ENCODE results near the gene LNP1. TPM values are rescaled to one million over a fixed set of nuclear protein-coding genes. Genes with fewer than 3 reads are reported as not detected.

The LNP1 gene
- total RNA-seq, 1 donor from 2014 or later, result 6.4 TPM

GRCh38 chr3:100399341-100400071 is 1.8 kb upstream of the LNP1 start:
- DNase-seq, result no peak

GRCh38 chr3:100400419-100400779 is 940 bp upstream of the LNP1 start:
- no peak for DNase-seq

- peak; percentile 50 for DNase-seq
These were observed 319 bp downstream of the LNP1 start for GRCh38 chr3:100401674-100402041.

GRCh38 chr3:100402256-100402655 is 917 bp downstream of the LNP1 start:
- DNase-seq, result no peak

DNA sequence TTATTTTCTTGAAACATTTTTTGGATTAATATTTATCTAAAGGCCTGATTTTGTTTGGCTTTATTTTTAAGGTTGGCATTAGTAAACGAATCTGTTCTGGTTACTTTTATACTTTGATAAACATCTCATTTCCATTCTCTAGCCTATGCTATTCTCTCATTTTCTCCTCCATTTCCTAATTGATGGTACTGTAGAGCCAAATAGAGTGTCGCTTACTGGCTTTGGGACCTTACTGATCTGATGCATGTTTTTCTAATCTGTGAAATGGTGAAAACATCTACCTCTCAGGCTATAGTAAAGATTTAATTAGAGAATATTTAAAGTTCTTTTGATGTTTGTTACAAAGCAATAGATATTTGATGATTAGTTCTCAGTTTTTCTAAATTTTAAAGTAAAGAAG is 1.6 kb downstream of the LNP1 start:
- DNase-seq, result no peak

DNA sequence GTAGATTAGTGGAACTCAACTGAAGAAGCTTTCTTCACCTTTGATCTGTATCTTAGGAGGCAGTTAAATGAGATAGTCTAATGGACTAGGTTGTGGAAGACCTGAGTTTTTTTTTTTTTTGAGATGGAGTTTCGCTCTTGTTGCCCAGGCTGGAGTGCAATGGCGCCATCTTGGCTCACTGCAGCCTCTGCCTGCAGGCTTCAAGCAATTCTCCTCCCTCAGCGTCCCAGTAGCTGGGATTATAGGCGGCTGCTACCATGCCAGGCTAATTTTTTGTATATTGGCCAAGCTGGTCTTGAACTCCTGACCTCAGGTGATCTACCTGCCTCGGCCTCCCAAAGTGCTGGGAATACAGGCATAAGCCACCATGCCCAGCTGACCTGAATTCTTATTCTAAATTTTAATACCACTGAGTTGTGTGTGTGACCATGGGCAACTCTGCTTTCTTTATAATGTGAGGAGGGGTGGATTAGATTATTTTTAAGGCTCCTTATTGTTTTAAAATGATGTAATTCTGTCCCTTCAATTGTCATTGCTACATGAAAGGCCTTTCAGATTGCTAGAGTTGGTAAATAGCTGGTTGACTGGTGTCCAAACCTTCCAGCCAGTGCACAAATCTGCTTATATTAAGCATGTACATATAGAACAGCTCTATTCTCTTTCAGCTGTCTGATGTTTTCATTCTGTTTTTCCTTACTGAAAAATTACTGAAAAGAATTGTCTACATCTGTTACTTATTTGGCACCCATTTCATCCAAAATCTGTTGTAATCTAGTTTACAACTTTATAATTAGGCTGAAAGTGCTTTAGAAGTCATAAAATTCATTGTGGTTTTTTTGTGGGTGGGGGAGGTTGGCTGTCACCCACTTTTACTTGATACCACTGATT is 2.3 kb downstream of the LNP1 start:
- DNase-seq, result no peak

- DNase-seq, result no peak
These were observed 2.9 kb downstream of the LNP1 start for GRCh38 chr3:100404250-100404548.

DNA sequence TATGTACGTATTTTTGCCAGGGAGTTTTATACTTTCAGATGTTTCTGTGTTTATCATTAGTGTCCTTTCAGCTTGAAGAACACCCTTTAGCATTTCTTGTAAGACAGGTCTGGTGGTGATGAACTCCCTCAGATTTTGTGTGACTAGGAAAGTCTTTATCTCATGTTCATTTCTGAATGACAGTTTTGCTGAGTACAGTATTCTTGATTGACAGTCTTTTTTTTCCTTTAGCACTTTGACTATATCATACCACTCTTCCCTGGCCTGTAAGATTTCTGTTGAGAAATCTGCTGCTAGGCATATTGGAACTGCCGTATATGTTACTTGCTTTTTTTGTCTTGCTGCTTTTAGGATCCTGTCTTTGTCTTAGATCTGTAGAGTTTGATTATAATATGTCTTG is 5.8 kb downstream of the LNP1 start:
- no peak for DNase-seq

DNA sequence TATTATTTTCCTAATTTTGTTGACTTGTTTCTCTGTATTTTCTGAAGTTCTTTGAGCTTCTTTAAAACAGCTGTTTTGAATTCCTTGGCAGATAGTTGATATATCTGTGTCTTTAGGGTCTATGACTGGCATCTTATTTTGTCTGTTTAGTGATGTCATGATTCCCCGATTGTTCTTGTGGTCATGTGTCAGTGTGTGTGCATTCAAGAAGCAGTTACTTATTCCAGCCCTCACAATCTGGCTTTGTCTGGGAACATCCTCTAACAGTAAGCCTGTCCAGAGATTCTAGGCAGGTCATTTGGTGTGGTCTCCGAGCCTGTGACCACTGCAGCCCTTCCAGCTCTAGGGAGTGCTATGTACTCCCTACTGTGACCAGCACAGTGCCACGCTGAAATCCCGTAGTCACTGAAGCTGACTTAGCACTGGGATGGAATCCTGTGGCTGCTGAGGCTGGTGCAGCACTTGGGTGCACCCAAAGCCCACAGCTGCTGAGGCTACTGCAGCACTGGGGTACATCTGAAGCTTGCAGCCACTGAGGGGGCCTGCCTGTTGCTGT is 6.7 kb downstream of the LNP1 start:
- DNase-seq, result no peak

DNA sequence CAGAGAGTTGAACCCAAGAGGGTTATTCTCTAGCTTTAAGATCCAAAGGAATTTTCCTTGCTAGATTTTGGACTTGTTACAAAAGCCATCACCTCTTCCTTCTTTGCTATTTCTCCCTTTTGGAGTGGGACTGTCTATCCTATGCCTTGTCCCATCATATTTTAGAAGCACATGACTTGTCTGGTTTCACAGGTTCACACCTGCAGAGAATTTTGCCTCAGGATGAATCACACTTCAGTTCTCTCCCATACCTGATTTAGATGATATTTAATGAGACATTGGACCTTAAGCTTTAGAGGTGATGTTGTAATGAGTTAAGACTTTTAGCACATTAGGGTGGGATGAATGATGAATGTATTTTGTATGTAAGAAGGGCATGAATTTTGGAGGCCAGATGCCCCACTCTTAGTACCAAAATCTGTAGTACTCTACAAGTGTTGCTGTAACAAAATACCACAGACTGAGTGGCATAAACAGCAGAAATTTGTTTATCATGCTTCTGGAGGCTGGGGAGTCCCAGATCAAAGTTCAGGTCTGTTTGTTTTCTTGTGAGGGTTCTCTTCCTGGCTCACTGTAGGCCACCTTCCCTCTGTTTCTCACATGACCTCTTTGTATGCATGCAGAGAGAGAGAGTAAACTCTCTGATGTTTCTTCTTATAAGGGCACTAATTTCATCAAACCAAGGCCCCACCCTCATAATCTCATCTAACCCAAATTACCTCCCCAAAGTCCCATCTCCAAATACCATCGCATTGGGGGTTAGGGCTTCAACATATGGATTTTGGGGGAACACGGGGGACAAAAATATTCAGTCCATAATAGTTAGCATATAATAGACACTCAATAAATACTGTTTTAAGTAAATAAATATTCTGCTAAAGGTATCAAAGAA is 10.0 kb downstream of the LNP1 start:
- no peak for DNase-seq

GRCh38 chr3:100412912-100413590 is 11.7 kb downstream of the LNP1 start:
- DNase-seq, result no peak

- no peak for DNase-seq
These were observed 12.3 kb downstream of the LNP1 start for GRCh38 chr3:100413613-100414012.

GRCh38 chr3:100416176-100416575 is 14.8 kb downstream of the LNP1 start:
- DNase-seq, result no peak

DNA sequence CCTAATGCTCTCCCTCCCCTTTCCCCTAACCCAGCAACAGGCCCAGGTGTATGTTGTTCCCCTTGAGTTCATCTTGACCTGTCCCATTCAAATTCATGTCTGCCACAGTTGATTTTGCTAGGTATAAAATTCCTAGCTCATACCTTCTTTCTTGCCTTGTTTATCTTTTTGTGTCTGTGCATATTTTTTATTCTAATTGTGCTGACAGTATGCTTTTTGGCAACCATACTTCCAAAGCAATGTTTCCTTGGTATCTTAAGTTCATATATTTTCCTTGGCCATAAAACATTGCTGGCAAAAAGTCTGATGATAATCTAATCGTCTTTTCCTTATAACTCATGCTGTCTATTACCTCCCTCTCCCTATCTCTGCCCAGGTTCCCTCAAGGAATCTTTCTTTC is 15.5 kb downstream of the LNP1 start:
- no peak for DNase-seq

DNA sequence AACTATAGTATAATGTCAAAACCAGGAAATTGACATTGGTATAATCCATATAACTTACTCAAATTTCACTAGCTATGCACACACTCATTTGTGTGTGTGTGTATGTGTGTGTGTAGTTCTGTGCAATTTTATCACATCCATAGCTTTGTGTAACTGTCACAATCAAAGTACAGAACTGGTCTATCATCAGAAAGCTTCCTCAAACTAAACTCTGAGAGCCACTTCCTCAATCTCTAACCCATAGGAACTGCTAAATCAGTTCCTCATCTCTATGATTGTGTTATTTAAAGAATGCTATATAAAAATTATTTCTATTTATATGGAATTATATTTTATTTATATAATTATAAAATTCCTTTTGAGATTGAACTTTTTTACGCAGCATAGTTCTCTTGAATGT is 18.1 kb downstream of the LNP1 start:
- DNase-seq, result no peak

DNA sequence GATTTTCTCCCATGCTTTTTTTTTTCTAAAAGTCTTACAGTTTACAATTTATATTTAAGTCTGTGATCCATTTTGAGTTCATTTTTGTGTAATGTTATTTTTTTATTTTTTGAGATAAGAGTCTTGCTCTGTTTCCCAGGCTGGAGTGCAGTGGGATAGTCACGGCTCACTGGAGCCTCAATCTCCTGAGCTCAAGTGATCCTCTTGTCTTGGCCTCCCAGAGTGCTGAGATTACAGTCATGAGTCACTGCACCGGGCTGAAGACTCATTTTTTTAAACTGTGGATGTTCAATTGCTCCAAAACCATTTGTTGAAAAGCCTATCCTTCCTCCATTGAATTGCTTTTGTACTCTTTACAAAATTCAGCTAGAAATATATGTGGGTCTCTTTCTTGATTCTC is 19.5 kb downstream of the LNP1 start:
- no peak for DNase-seq

DNA sequence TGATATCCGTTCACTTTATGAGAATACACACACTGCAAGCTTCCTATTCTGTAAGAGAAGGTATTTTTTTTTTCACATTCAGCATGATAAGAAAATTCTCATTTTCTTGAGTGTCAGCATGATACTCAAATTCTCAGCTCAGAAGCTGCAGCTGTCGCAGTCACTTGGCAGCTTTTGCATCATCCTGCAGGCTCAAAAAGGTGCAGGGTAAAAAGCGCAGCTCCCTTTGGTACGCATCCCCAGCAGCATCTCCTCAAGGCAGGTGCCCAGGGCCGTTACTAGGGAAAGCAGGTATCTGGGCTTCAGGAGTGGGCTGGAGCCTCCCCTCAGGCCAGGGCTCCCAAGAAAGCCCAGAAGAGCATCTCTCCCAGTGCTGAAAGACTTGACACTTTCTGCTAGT is 22.3 kb downstream of the LNP1 start:
- DNase-seq, result no peak

GRCh38 chr3:100424261-100424660 is 22.9 kb downstream of the LNP1 start:
- no peak for DNase-seq

- DNase-seq, result no peak
These were observed 24.0 kb downstream of the LNP1 start for GRCh38 chr3:100425316-100425715.

- no peak for DNase-seq
These were observed 24.8 kb downstream of the LNP1 start for GRCh38 chr3:100426067-100426682.

GRCh38 chr3:100427699-100428098 is 26.4 kb downstream of the LNP1 start:
- no peak for DNase-seq

Data from occipital lobe (tissue), 2 donors.